Measurements from ENCODE around the gene CHI3L2.

CHI3L2 gene

DNA sequence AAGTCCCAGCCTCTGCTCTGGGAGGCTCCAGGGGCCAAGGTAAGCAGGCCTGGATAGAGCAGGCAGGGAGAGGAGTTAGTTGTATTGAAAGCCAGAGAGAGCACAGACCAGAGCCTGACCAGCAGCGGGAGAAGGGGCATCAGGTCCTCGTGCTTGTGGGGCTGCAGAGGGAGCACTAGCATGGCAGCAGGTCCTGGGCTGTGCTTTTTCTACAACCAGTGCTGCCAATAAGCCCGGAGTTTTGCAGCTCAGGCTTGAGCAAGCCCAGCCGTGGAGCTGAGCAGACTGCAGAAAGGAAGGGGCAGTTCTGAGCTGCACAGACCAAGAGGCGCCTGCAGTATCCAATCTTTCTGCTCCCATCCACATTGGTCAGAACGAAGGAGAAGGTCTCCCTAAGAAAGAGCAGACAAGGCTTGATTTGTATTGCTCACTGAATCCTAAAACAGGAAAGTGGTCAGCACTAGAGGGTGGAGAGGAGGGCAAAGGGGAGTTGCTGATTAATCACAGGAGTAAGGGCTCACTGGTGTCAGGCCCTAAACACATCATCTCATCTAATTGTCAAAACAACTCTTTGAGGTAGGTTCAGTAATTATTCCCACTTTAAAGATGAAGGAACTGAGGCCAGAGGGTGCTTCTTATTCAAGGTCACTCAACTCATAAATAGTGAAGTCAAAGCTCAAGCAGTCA, 29.8 kb upstream of the CHI3L2 start:
- Mint-ChIP-seq H3K36me3 (ENCODE audit: low read depth) (peaks cover 72% of the 10 kb centered on the region), H3K4me1 (ENCODE audit: low read depth) (peaks cover 73% of the 10 kb centered on the region), H3K27ac (peak overlapping the region; percentile 96), H3K4me3 (peak overlapping the region; percentile 99), H3K27me3 (ENCODE audit: low read depth) (no peaks in the 10 kb centered on the region), H3K9me3 (no peaks in the 10 kb centered on the region)
- no peak for DNase-seq (ENCODE audit: low spot score)

DNA sequence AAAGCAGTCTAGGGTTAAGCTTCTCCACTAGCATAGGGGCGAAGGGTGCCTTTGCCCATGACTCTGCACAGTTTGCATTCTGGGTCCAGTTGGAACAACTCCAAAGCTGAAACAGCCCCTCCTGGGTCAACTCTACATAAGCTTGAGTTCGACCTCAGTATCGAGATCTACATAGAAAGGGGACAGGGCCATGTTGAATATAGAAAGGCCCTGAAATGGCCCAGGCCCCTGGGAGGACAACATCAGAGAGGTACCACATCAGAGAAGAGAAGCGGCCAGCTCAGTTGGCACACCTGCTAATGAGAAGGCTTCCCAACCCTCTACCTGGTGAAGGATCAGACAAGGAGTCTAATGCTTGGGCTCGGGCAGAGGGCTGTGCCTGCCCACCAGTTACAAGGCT, 28.7 kb upstream of the CHI3L2 start:
- H3K36me3 Mint-ChIP-seq (ENCODE audit: low read depth), result peaks cover 61% of the 10 kb centered on the region
- H3K9me3 Mint-ChIP-seq, result no peaks in the 10 kb centered on the region
- peaks cover 71% of the 10 kb centered on the region for H3K4me1 Mint-ChIP-seq (ENCODE audit: low read depth)
- DNase-seq (ENCODE audit: low spot score), result no peak
- peak overlapping the region; percentile 99 for H3K4me3 Mint-ChIP-seq
- no peaks in the 10 kb centered on the region for H3K27me3 Mint-ChIP-seq (ENCODE audit: low read depth)
- peak overlapping the region; percentile 96 for H3K27ac Mint-ChIP-seq

DNA sequence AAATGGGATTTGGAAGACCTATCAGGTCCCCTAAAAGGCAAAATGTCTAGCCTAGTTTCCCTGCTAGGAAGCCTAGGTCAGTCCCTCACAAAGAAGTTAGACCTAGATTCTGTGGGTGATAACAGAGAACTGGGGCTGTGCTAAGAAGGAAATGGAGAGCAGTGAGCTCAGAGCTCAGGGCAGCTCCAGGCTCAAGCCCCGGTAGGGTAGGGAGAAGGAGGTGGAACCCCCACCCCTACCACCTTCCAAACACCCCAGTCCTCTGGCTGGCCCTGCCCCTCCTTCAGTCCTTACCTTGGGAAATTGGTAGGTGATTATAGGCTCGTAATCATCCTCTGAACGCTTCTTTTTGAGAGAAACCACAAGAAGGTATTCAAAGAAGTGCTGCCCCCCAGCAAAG, 28.2 kb upstream of the CHI3L2 start:
- DNase-seq (ENCODE audit: low spot score), result no peak
- Mint-ChIP-seq H3K36me3 (ENCODE audit: low read depth) (peaks cover 56% of the 10 kb centered on the region), H3K27me3 (ENCODE audit: low read depth) (no peaks in the 10 kb centered on the region), H3K4me3 (peak overlapping the region; percentile 99), H3K9me3 (no peaks in the 10 kb centered on the region), H3K4me1 (ENCODE audit: low read depth) (peaks cover 66% of the 10 kb centered on the region), H3K27ac (peak overlapping the region; percentile 96)

DNA sequence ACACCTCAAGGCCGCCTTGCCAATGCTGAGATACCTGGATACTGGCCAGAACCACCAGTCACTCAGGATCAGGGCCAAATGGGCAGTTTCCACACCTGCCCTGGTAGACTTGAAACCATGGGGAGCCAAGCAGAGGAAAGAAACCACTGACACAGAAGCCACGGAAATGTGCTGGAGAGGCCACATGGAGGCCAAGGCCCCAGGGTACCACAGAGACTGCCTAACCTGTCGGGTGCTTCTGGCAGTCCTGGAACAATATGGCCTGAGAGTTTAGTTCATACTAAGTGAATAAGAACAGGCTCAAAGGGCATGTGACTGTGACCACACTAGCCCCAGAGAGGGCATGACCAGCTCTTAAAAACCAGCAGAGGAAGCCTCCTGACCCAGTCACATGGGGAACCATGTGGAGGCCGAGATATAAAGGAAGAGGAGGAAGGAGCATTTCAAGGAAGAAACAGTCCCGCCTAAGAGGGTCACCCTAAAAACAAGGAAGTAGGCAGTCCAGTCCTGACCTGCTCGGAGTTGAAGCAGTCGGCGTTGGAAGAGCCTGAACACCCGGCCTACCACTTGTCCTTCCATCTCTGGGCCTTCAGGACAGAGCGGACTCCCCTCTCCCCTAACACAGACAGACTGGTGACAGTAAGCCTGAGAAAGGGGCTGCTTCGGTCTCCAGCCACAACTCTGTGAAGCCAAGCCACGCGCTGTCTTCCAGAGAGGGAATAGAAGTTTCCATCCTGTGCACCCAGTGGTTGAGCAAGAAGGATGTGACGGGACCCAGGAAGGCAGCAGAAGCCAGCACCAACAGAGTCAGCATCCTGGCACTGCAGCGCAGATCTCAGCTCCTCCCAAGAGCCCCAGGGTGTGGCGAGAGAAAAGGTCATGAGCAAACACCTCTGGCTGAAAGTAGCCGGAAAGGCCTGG, 27.4 kb upstream of the CHI3L2 start, which contains the start of gene DENND2D:
Gene DENND2D, minus strand, starts transcription at position 766 of the 921 bp plus-strand sequence. Its CDS starts 187 bp downstream, at position 579.
- peak within 1 kb of the TSS; percentile 99 for H3K4me3 Mint-ChIP-seq
- H3K27me3 Mint-ChIP-seq (ENCODE audit: low read depth), result no peaks in the 10 kb centered on the region
- no peaks in the 10 kb centered on the region for H3K9me3 Mint-ChIP-seq
- H3K36me3 Mint-ChIP-seq (ENCODE audit: low read depth), result peaks cover 48% of the 10 kb centered on the region
- peak; percentile 70 for DNase-seq (ENCODE audit: low spot score)
- H3K27ac Mint-ChIP-seq, result peak within 1 kb of the TSS; percentile 96
- peaks cover 64% of the 10 kb centered on the region for H3K4me1 Mint-ChIP-seq (ENCODE audit: low read depth)

DNA sequence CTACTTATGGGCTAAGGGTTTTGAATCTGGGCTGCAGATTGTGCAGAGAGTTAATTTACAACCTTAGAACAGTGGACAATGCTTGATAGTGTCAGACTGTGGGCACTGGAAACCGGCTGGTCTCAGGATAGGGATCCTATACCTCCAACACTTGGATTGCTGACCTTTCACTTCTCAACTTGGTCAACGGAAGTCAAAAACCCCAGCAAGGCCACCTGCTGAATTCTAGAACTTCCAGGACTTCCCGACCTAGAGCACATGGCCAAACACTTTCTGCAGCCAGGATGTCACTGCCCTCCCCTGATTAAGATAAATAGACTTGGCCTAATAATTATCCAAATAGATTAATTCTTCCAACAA, 26.7 kb upstream of the CHI3L2 start:
- no peak for DNase-seq (ENCODE audit: low spot score)
- Mint-ChIP-seq H3K9me3 (no peaks in the 10 kb centered on the region), H3K27ac (peak overlapping the region; percentile 96), H3K4me3 (peak overlapping the region; percentile 99), H3K4me1 (ENCODE audit: low read depth) (peaks cover 65% of the 10 kb centered on the region), H3K36me3 (ENCODE audit: low read depth) (peaks cover 43% of the 10 kb centered on the region), H3K27me3 (ENCODE audit: low read depth) (no peaks in the 10 kb centered on the region)

DNA sequence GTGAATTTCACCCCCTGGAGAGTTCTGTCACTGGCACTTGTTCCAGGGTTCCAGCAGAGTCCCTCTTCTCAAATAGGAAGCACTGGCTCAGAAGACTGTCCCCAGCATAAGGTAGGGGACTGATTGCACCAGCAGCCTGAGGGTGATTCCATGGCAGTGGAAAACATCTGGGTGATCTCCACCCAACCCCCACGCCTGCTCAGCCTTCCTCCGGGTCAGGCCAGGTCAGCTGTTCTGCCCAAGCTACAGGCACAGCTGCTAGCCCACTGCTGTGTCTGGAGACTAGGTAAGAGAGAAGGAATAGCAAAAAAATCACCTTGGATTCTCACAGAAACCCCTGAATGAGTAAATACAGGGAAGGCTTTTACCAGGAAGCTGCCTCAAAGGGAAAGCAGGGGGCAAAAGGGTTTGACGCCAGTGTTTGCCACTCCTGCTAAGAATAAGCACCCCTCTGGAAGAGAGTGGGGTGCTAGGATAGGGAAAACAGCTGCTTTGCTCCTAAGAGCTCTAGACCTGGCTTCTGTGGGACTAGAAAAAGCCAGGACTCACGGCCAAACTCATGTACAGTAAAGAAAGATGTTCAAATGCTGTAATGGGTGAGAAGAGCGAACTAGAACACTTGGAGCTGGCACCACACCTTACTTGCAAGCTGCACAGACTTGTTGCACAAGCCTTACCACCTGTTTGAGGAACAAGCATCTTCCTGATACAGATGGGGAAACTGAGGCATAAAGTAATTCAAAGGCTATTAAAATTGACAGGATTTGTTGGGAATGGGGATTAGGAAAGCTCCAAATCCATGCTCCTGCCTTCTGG, 26.0 kb upstream of the CHI3L2 start:
- peaks cover 36% of the 10 kb centered on the region for H3K36me3 Mint-ChIP-seq (ENCODE audit: low read depth)
- H3K27me3 Mint-ChIP-seq (ENCODE audit: low read depth), result no peaks in the 10 kb centered on the region
- H3K9me3 Mint-ChIP-seq, result no peaks in the 10 kb centered on the region
- DNase-seq (ENCODE audit: low spot score), result no peak
- H3K4me1 Mint-ChIP-seq (ENCODE audit: low read depth), result peaks cover 65% of the 10 kb centered on the region
- peak overlapping the region; percentile 99 for H3K4me3 Mint-ChIP-seq
- H3K27ac Mint-ChIP-seq, result peak overlapping the region; percentile 96

DNA sequence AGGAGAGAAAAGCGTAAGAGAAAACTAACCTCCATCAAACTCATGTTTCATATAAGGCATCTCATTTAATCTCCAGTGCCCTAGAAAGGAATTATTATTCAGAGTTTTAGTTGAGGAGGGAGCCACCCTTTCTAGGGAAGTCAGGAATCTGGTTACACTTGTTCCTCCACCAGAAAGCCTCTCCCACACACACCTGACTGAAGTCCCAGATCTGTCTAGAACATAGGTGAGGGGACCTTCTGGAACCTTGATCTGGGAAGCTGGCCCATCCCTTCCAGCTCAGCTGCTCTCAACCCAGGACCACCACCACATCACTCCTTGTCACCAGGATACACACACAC, 25.2 kb upstream of the CHI3L2 start:
- H3K4me3 Mint-ChIP-seq, result peak overlapping the region; percentile 99
- H3K4me1 Mint-ChIP-seq (ENCODE audit: low read depth), result peaks cover 61% of the 10 kb centered on the region

DNA sequence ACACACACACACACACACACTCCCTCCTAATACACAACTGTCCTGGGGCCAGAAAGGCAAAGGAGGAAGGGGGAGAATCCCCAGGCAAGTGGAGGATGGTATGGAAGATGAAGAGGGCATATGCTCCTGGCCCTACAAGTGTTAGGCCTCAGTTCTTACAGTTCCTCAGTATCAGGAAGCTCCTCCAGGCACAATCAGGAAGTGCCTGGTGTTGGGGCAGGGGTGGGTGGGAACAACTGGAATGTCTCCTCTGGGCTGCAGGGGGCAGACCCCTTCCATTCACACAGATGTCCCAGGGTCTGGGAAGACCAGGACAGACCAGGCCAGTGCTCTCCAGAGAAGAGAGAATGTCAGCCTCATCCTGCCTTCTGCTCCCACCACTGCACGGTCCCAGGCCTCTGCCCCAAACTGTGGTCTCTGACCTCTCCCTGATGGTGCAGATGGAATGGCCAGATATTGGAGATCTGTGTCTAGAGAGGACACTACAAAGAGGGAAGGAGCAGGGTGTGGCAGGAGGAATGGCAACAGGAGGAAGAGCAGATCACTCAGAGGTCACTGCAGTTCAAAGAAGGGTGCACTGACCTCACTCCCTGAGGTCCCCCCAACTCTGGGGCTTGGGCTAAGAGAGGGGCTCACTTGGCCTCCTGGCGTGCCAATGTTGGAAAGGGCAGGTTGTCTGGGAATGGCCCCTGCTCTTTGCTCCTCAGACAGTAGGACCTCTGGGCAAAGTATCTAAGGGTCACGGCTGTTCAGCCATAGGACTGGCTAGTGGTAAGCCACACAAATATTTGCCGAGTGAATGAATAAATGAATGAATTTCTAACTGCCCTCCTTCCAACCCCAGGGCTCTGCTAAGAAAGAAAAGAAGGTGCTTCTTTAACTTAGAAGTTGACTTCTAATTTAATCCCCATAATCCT, 24.5 kb upstream of the CHI3L2 start:
- no peaks in the 10 kb centered on the region for H3K27me3 Mint-ChIP-seq (ENCODE audit: low read depth)
- peaks cover 21% of the 10 kb centered on the region for H3K36me3 Mint-ChIP-seq (ENCODE audit: low read depth)
- H3K27ac Mint-ChIP-seq, result peak overlapping the region; percentile 77
- H3K9me3 Mint-ChIP-seq, result no peaks in the 10 kb centered on the region
- peaks cover 56% of the 10 kb centered on the region for H3K4me1 Mint-ChIP-seq (ENCODE audit: low read depth)
- no peak for DNase-seq (ENCODE audit: low spot score)
- H3K4me3 Mint-ChIP-seq, result peak overlapping the region; percentile 99

More for the DNA sequence above, 25.2 kb upstream of the CHI3L2 start:
- DNase-seq (ENCODE audit: low spot score), result no peak
- H3K27me3 Mint-ChIP-seq (ENCODE audit: low read depth), result no peaks in the 10 kb centered on the region
- H3K9me3 Mint-ChIP-seq, result no peaks in the 10 kb centered on the region
- peaks cover 27% of the 10 kb centered on the region for H3K36me3 Mint-ChIP-seq (ENCODE audit: low read depth)
- H3K27ac Mint-ChIP-seq, result peak overlapping the region; percentile 76

DNA sequence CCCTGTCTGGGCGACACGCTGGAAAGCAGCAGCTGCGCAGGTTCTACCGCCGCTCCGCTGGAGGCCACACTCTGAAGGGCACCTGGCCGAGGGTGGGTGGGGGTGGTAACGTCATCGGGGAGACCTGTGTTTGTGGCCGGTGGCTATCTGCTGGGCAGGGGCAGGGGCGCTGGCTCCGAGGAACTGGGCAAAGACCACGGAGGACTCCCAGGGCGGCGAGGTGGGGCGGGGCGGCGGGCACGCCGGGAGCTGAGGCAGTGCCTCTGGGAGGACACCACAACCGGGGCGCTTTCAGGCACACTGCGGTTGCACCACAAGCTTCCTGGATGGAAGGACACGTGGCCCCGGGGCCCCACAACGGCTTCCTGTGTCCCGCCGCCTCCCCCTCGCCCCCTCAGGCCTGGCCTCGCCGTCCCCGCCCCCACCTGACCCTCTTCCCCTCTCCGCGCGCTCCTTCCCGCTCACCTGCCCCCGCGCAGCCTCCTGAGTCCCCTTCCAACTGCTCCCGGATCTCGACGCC, 23.8 kb upstream of the CHI3L2 start:
- no peaks in the 10 kb centered on the region for H3K27me3 Mint-ChIP-seq (ENCODE audit: low read depth)
- H3K27ac Mint-ChIP-seq, result peak overlapping the region; percentile 77
- peak overlapping the region; percentile 80 for H3K4me3 Mint-ChIP-seq
- no peaks in the 10 kb centered on the region for H3K9me3 Mint-ChIP-seq
- H3K36me3 Mint-ChIP-seq (ENCODE audit: low read depth), result peaks cover 13% of the 10 kb centered on the region
- peaks cover 60% of the 10 kb centered on the region for H3K4me1 Mint-ChIP-seq (ENCODE audit: low read depth)
- DNase-seq (ENCODE audit: low spot score), result peak; percentile 86

DNA sequence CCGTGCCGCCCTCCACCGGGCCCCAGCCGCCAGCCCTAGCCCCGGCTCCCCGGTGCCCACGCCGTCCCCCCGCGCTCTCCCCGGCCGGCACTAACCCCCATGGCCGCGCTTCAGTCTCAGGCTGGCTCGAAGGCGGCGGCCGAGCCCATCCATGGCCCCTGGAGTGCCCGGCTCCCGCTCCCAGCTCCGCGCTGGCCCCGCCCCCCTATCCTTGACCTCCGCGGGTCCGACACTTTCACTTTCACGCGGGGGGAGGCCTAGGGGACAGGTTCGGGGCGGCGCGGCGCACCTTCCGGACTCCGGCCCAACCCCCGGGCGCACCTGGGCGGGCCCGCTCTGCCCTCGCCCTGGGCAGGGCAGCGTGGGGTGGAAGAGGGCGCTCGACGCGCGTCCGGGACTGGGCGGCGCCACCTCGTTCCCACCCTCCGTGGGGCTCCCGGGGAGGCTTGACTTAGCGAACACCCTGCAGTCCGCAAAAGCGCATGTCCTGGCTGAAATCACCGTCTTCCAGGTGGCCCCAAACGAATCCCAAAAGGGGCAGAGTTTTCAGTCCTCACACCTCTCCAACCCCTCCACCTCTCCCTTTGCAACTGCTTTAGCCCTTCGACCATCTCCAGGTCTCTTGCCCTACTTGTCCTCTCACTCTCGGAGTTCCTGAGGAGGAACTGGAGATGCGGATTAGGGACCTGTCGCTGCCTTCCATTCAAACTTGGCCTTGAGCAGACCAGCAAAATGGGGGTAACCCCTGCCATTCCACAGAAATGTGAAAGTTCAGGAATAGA, 23.1 kb upstream of the CHI3L2 start:
- Mint-ChIP-seq H3K27ac (peak overlapping the region; percentile 77), H3K9me3 (no peaks in the 10 kb centered on the region), H3K36me3 (ENCODE audit: low read depth) (peaks cover 8% of the 10 kb centered on the region), H3K27me3 (ENCODE audit: low read depth) (no peaks in the 10 kb centered on the region), H3K4me1 (ENCODE audit: low read depth) (peaks cover 61% of the 10 kb centered on the region), H3K4me3 (peak overlapping the region; percentile 80)
- peak; percentile 58 for DNase-seq (ENCODE audit: low spot score)

DNA sequence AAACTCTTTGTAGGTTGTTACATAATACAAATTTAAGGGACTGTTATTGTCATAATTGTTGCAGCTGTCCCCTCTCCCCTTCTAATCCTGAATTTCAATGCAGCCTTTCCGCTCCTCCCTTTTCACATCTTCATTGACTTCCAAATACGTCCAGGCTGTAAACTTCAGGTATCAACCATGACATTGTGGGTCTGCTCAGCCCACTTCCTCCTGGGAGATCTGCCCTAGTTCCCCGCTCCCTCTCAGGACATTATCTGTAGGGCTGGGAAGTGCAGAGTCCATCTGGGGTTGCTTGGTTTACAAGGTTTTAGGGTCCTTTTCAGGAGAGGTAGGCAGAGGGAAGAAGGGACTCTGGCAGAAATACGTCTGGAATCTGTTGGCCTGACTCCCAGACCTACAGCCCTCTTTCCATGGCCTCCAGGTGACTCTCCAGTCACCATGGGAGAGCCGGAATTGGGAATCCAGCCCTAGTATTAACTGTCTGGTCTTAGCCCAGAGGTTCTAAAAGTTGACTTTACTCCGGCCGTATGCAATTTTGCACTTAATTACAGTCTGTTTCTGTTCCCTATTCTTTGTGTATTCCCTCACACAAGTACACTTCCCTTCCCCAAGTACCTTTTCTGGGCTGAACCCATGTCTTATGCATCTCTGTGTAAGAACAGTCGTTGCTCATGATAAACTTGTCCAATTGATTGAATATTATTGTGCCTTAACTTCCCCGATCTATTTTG, 22.4 kb upstream of the CHI3L2 start:
- Mint-ChIP-seq H3K27ac (peak overlapping the region; percentile 67), H3K36me3 (ENCODE audit: low read depth) (peaks cover 3% of the 10 kb centered on the region), H3K9me3 (no peaks in the 10 kb centered on the region), H3K27me3 (ENCODE audit: low read depth) (no peaks in the 10 kb centered on the region), H3K4me1 (ENCODE audit: low read depth) (peaks cover 63% of the 10 kb centered on the region), H3K4me3 (peak overlapping the region; percentile 77)
- DNase-seq (ENCODE audit: low spot score), result no peak

DNA sequence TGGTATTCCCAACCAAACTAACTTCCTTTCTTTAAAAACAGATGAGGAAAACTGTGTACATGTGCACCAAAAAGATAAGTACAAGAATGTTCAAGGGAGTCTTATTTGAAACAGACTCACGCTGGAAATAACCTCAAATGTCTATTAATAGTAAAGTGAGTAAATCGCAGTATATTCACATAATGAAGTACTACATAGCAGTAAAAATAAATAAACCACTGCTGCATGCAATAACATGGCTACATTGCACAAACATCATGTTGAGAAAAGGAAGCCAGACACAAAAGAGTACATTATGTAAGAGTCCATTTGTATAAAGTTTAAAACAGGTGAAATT, 21.8 kb upstream of the CHI3L2 start:
- no peaks in the 10 kb centered on the region for H3K9me3 Mint-ChIP-seq
- H3K36me3 Mint-ChIP-seq (ENCODE audit: low read depth), result no peaks in the 10 kb centered on the region
- peak overlapping the region; percentile 27 for H3K4me3 Mint-ChIP-seq
- H3K4me1 Mint-ChIP-seq (ENCODE audit: low read depth), result peaks cover 62% of the 10 kb centered on the region
- DNase-seq (ENCODE audit: low spot score), result no peak
- H3K27ac Mint-ChIP-seq, result peak overlapping the region; percentile 22
- no peaks in the 10 kb centered on the region for H3K27me3 Mint-ChIP-seq (ENCODE audit: low read depth)
